Fibroblast of peridontal ligament (primary cell): ENCODE results near the gene ZKSCAN7.
A peak's percentile ranks its signal among the peaks of the same experiment; 100 is the strongest.
"Not testable (repeated sequence)": the region's sequence is repeated elsewhere in the genome, so short reads cannot be mapped to it uniquely, and the experiment has no call there.

Source experiments
- DNase-seq: peaks from one replicate; pipeline ENCODE4 v3.0.0-alpha.2; 2010; ENCODE audit errors: extremely low read depth

ZKSCAN7 gene

GRCh38 chr3:44577354-44577952 lies 22.5 kb downstream of the ZKSCAN7 start:
- not testable (repeated sequence) for DNase-seq

GRCh38 chr3:44578316-44578715 lies 23.3 kb downstream of the ZKSCAN7 start:
- not testable (repeated sequence) for DNase-seq

- not testable (repeated sequence) for DNase-seq
Observed at GRCh38 chr3:44578924-44579515, 24.0 kb downstream of the ZKSCAN7 start.

GRCh38 chr3:44579749-44580148 lies 24.8 kb downstream of the ZKSCAN7 start:
- DNase-seq: not testable (repeated sequence)

- DNase-seq: not testable (repeated sequence)
Observed at GRCh38 chr3:44580971-44581370, 26.0 kb downstream of the ZKSCAN7 start.

- DNase-seq: peak; percentile 69
Observed at GRCh38 chr3:44584646-44585501, 29.9 kb downstream of the ZKSCAN7 start, which contains the start of gene ZNF660. Gene ZNF660, plus strand, starts transcription at chr3:44584964. Its CDS starts 9,230 bp downstream, at chr3:44594194.

- peak; percentile 7 for DNase-seq
Observed at GRCh38 chr3:44596621-44597020, 41.6 kb downstream of the ZKSCAN7 start.

- no peak for DNase-seq
Observed at GRCh38 chr3:44601749-44602148, 46.8 kb downstream of the ZKSCAN7 start.

GRCh38 chr3:44612678-44613077 lies 57.7 kb downstream of the ZKSCAN7 start:
- no peak for DNase-seq
